Activated CD8-positive, alpha-beta T cell treated with anti-CD3 and anti-CD28 coated beads for 36 hours (primary cell): Measurements from ENCODE around the gene ADISSP. TPM values are rescaled to one million over a fixed set of nuclear protein-coding genes. Genes with fewer than 3 reads are reported as not detected.
A peak's percentile ranks its signal among the peaks of the same experiment; 100 is the strongest.

Source experiments
- ATAC-seq: fragments of 200-7000 bp; cut with Tn5 transposase; one replicate; pipeline ENCODE4 v1.10.0; 2021; ENCODE audit warnings: mild to moderate bottlenecking, moderate library complexity
- CTCF ChIA-PET: fragments of 350-600 bp; sonication (Branson Sonifier 250); formaldehyde crosslinking; loops from one replicate; lab custom pipeline; 2021; ENCODE audit warnings: antibody characterized with exemption; lab: Charles Lee
- POLR2A ChIA-PET: fragments of 350-600 bp; sonication (Branson Sonifier 250); formaldehyde crosslinking; loops from one replicate; lab custom pipeline; 2021; ENCODE audit warnings: antibody characterized with exemption; lab: Charles Lee
- DNase-seq: peaks from one replicate; pipeline ENCODE4 v3.0.0-alpha.2; 2020
- H3K27ac Mint-ChIP-seq: one replicate; pipeline ENCODE4 v1.8.0; 2021; ENCODE audit warnings: mild to moderate bottlenecking, mixed read lengths
- H3K27me3 Mint-ChIP-seq: one replicate; pipeline ENCODE4 v1.8.0; 2021; ENCODE audit warnings: mixed read lengths
- H3K36me3 Mint-ChIP-seq: one replicate; pipeline ENCODE4 v1.8.0; 2021; ENCODE audit warnings: low read depth, mixed read lengths
- H3K4me1 Mint-ChIP-seq: one replicate; pipeline ENCODE4 v1.8.0; 2021; ENCODE audit warnings: low read depth, mixed read lengths
- H3K4me3 Mint-ChIP-seq: one replicate; pipeline ENCODE4 v1.8.0; 2021; ENCODE audit warnings: mild to moderate bottlenecking, moderate library complexity, mixed read lengths
- H3K9me3 Mint-ChIP-seq: one replicate; pipeline ENCODE4 v1.8.0; 2021; ENCODE audit warnings: mixed read lengths
- CTCF ChIP-seq: fragments of 200-600 bp; IDR thresholded peaks from one replicate; pipeline ENCODE4 v1.8.0; 2022; ENCODE audit warnings: antibody characterized with exemption, mild to moderate bottlenecking
- intact Hi-C: fragments of 100-400 bp; cut with micrococcal nuclease; formaldehyde crosslinking; loops from one replicate; pipeline ENCODE4 v1.10.0; 2022
- total RNA-seq, 2 experiments: library from RNA; stranded (reverse); gene quantifications; one replicate each; pipeline ENCODE4 v1.2.3, GENCODE V29; 2021

Gene ADISSP
- total RNA-seq, 2 experiments from 2014 or later: 62.5 to 66.6 TPM

DNA sequence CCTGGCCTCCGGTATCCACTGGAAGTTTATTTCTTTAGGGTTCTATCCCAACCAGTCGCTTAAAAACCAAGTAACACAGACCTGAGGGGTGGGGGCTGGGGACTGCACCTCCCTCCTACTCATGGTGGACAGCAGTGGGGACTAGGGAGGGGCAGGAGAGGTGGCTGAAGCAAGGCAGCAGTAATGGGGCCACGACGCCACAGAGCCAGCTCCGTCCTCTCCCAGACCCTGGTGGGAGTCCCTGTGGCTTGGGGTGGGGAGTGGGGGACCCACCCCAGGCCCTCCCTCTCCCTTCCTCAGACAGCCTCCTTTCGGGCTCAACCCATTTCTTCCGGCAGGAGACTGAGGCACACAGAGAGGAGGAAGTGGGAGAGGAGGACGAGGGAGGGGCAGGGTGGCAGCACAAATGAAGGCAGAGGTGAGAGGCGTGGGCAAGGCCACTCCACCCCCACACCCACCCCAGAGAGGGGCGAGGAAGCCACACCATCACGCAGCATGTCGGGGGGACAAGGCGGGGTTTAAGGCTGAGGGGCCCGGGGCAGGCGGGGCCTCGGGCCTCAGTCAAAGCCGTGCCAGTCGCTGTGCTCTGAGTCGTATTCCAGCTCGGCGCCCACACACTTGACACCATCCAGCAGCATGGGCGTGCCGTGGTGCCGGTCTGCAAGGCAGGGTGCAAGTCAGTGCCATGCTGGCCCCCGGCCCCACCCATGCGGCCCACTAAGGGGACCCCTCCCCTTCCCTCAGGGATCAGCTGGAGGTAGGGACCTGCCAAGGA lies 13.9 kb downstream of the ADISSP start:
- H3K4me3 Mint-ChIP-seq: no peak overlapping the region
- POLR2A ChIA-PET: no interaction called here
- peaks cover 16% of the 10 kb centered on the region for H3K36me3 Mint-ChIP-seq
- ATAC-seq: no peak
- H3K27me3 Mint-ChIP-seq: no peaks in the 10 kb centered on the region
- no peak for TF ChIP-seq CTCF
- CTCF ChIA-PET: interaction anchor here (1.0 to 2.1 kb wide), 9 partner anchors 11 to 165 kb away, joined by 3 to 24 read pairs (median 4); partner anchors contain the start of gene ADISSP
- peaks cover 8% of the 10 kb centered on the region for H3K4me1 Mint-ChIP-seq
- H3K9me3 Mint-ChIP-seq: no peaks in the 10 kb centered on the region
- DNase-seq: no peak
- no peak overlapping the region for H3K27ac Mint-ChIP-seq
- intact Hi-C loops: no loop called here

GRCh38 chr20:3753098-3753497 lies 14.5 kb downstream of the ADISSP start:
- Mint-ChIP-seq H3K27me3 (no peaks in the 10 kb centered on the region), H3K4me1 (peaks cover 8% of the 10 kb centered on the region), H3K27ac (no peak overlapping the region), H3K9me3 (no peaks in the 10 kb centered on the region), H3K4me3 (no peak overlapping the region), H3K36me3 (peaks cover 13% of the 10 kb centered on the region)
- ATAC-seq (peak; percentile 72), DNase-seq (peak; percentile 83)
- peak; percentile 60 for TF ChIP-seq CTCF
- CTCF ChIA-PET: interaction anchor here (0.7 to 2.1 kb wide), 13 partner anchors 9 to 332 kb away, joined by 3 to 24 read pairs (median 3); partner anchors contain the start of gene ADISSP
- intact Hi-C loops: no loop called here
- POLR2A ChIA-PET: interaction anchor here (1.4 kb wide), 1 partner anchor 14 kb away, joined by 4 read pairs; the partner anchor contains the start of gene ADISSP

DNA sequence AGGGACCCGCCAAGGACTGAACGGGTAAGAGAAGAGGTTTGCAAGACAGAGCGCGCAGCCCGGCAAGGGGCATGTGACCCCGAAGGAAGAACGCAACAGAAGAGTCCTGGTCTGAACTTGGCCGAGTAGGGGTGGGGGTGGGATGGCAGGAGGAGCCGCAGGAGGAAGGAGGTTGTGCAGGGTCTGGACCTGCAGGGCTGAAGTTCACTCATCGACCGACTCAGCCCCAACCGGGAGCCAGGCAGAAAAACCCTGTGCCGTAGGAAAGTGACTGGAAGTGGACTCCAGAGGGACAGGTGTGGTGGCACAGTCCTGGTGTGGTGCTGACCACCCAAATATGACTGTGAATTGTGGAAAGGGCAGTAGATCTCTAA lies 15.2 kb downstream of the ADISSP start:
- intact Hi-C loops: no loop called here
- Mint-ChIP-seq H3K4me1 (peaks cover 8% of the 10 kb centered on the region), H3K27ac (no peak overlapping the region), H3K9me3 (no peaks in the 10 kb centered on the region), H3K4me3 (peak overlapping the region; percentile 29), H3K27me3 (no peaks in the 10 kb centered on the region), H3K36me3 (peaks cover 7% of the 10 kb centered on the region)
- no peak for TF ChIP-seq CTCF
- ChIA-PET CTCF (interaction anchor here (0.7 to 2.5 kb wide), 12 partner anchors 8 to 333 kb away, joined by 3 to 24 read pairs (median 4); partner anchors contain the start of gene ADISSP), POLR2A (interaction anchor here (1.4 to 1.7 kb wide), 2 partner anchors 15 to 44 kb away, joined by 3 to 4 read pairs; partner anchors contain the start of genes ADISSP and CDC25B)
- ATAC-seq (no peak), DNase-seq (no peak)

DNA sequence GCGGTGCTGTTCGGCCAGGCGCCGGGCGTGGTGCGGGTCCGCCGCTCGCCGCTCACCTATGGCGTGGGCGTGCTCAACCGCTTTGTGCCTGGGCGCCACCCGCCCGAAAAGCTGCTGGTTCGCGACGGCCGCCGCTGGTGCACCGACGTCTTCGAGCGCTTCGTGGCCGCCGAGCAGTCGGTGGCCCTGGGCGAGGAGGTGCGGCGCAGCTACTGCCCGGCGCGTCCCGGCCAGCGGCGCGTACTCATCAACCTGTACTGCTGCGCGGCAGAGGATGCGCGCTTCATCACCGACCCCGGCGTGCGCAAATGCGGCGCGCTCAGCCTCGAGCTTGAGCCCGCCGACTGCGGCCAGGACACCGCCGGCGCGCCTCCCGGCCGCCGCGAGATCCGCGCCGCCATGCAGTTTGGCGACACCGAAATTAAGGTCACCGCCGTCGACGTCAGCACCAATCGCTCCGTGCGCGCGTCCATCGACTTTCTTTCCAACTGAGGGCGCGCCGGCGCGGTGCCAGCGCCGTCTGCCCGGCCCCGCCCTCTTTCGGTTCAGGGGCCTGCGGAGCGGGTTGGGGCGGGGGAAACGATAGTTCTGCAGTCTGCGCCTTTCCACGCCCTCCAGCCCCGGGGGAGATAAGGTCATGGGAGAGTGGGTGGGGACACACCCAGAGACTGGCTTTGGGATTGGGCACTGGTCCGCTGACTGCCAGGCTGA lies 15.7 kb downstream of the ADISSP start:
- CTCF ChIA-PET: interaction anchor here (1.1 to 2.5 kb wide), 10 partner anchors 10 to 333 kb away, joined by 3 to 24 read pairs (median 5); partner anchors contain the start of gene ADISSP
- no peak overlapping the region for H3K27ac Mint-ChIP-seq
- ATAC-seq: peak; percentile 73

More for the DNA sequence above, 15.7 kb downstream of the ADISSP start:
- Mint-ChIP-seq H3K9me3 (no peaks in the 10 kb centered on the region), H3K27me3 (no peaks in the 10 kb centered on the region), H3K36me3 (peaks cover 6% of the 10 kb centered on the region), H3K4me3 (peak overlapping the region; percentile 29), H3K4me1 (peaks cover 8% of the 10 kb centered on the region)
- peak; percentile 55 for DNase-seq
- POLR2A ChIA-PET: interaction anchor here (1.4 to 2.1 kb wide), 3 partner anchors 16 to 44 kb away, joined by 3 to 6 read pairs (median 4); partner anchors contain the start of genes ADISSP and CDC25B
- no peak for TF ChIP-seq CTCF
- intact Hi-C loops: no loop called here
